SU-DHL-6 (cell line): Measurements from ENCODE around the gene CYBC1.

ENCODE experiments used
- H2AFZ ChIP-seq: fragments of 200-600 bp; sonication (generic); 2 replicates; pipeline ENCODE4 v1.6.1; 2014; ENCODE audit warnings: low read depth, mild to moderate bottlenecking, moderate library complexity, mixed read lengths, antibody characterized with exemption, low read length; ENCODE audit not compliant: severe bottlenecking
- H3F3A ChIP-seq: fragments of 200-600 bp; shearing (Covaris generic); 2 replicates; pipeline ENCODE4 v1.6.0; 2016; ENCODE audit warnings: antibody characterized with exemption, mild to moderate bottlenecking; ENCODE audit not compliant: insufficient read depth
- H3K27ac ChIP-seq: fragments of 200-600 bp; sonication (generic); 2 replicates; pipeline ENCODE4 v1.5.1; 2016; ENCODE audit warnings: low read depth, mild to moderate bottlenecking, low read length, moderate library complexity, mixed read lengths
- H3K27me3 ChIP-seq: fragments of 200-600 bp; sonication (generic), shearing (Covaris generic); 2 replicates; pipeline ENCODE4 v1.6.0; 2014; ENCODE audit warnings: mild to moderate bottlenecking, low read length
- H3K36me3 ChIP-seq: fragments of 200-600 bp; sonication (generic); 2 replicates; pipeline ENCODE4 v1.6.1; 2014; ENCODE audit warnings: mild to moderate bottlenecking, low read length, mixed read lengths
- H3K4me2 ChIP-seq: fragments of 300-600, 200-600 bp; shearing (Covaris generic), sonication (generic); 2 replicates; pipeline ENCODE4 v1.6.0; 2014; ENCODE audit warnings: low read length, low read depth, mild to moderate bottlenecking; ENCODE audit not compliant: poor library complexity, severe bottlenecking
- H3K4me3 ChIP-seq: fragments of 200-600 bp; sonication (generic); 2 replicates; pipeline ENCODE4 v1.5.1; 2014; ENCODE audit warnings: antibody characterized with exemption, low read length, mild to moderate bottlenecking, mixed read lengths; ENCODE audit not compliant: insufficient read depth, poor library complexity, severe bottlenecking
- H3K79me2 ChIP-seq: fragments of 200-600 bp; sonication (generic); 2 replicates; pipeline ENCODE4 v1.6.1; 2014; ENCODE audit warnings: mild to moderate bottlenecking, low read length, moderate library complexity; ENCODE audit not compliant: insufficient read depth
- H3K9ac ChIP-seq: fragments of 200-600 bp; sonication (generic); 2 replicates; pipeline ENCODE4 v1.7.0; 2014; ENCODE audit warnings: mild to moderate bottlenecking, low read length
- H3K9me2 ChIP-seq: fragments of 200-600 bp; sonication (generic); replicated peaks from 2 replicates; pipeline ENCODE4 v1.6.1; 2014; ENCODE audit warnings: low read length; ENCODE audit not compliant: insufficient read depth
- H3K9me3 ChIP-seq: fragments of 200-600 bp; sonication (generic); 2 replicates; pipeline ENCODE4 v1.6.1; 2014; ENCODE audit warnings: low read length, mixed read lengths; ENCODE audit not compliant: insufficient read depth
- H4K20me1 ChIP-seq: fragments of 200-600 bp; sonication (generic); 2 replicates; pipeline ENCODE4 v1.6.1; 2014; ENCODE audit warnings: low read depth, mild to moderate bottlenecking, antibody characterized with exemption, low read length, moderate library complexity, mixed read lengths
- EZH2phosphoT487 ChIP-seq: fragments of 200-600 bp; sonication (generic), shearing (Covaris generic); conservative IDR thresholded peaks from 2 replicates; pipeline ENCODE4 v1.6.1; 2018; ENCODE audit warnings: mild to moderate bottlenecking, antibody characterized with exemption, low read length, moderate library complexity, mixed read lengths
- TF ChIP-seq, protein P1 (sequence below): fragments of 200-600 bp; sonication (generic); IDR thresholded peaks from one replicate; pipeline ENCODE4 v1.5.1; 2017; ENCODE audit warnings: antibody characterized with exemption, mild to moderate bottlenecking, low read length, moderate library complexity; ENCODE audit not compliant: insufficient read depth, poor library complexity, severe bottlenecking

CYBC1 gene

DNA sequence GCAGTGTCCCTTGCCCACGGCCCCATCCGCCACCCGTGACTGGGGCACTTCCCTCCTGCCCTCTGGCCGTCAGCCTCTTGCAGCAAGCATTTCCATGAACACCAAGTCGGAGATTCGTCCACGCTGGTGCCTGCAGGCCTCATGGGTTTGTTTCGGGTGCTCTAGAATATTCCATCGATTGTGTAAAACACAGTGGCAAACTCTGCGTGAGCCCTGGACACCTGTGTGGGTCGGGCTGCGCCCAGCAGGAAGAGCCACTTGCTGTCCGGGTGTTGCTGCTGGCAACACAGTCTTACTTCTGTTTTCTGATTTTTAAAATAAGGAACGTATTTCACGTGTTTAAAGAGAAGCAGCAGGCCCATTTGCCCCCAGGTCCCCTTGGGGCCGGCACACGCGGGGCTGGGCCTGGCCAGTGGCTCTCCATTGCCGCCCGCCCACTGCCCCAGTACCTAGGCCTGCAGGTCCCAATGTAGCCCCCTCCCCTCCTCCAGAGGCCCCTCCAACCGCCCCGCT lies 10.0 kb downstream of the CYBC1 start:
- H3K9me3 ChIP-seq = no peaks in the 10 kb centered on the region
- no peak overlapping the region for H2AFZ ChIP-seq
- H3K27ac ChIP-seq = no peak overlapping the region
- H3K9ac ChIP-seq = no peak overlapping the region
- no peak overlapping the region for H3K4me2 ChIP-seq
- no peaks in the 10 kb centered on the region for H3K27me3 ChIP-seq
- no peaks in the 10 kb centered on the region for H4K20me1 ChIP-seq
- H3K4me3 ChIP-seq = no peak overlapping the region
- TF ChIP-seq EZH2phosphoT487 = no peak
- TF ChIP-seq, protein P1, sequence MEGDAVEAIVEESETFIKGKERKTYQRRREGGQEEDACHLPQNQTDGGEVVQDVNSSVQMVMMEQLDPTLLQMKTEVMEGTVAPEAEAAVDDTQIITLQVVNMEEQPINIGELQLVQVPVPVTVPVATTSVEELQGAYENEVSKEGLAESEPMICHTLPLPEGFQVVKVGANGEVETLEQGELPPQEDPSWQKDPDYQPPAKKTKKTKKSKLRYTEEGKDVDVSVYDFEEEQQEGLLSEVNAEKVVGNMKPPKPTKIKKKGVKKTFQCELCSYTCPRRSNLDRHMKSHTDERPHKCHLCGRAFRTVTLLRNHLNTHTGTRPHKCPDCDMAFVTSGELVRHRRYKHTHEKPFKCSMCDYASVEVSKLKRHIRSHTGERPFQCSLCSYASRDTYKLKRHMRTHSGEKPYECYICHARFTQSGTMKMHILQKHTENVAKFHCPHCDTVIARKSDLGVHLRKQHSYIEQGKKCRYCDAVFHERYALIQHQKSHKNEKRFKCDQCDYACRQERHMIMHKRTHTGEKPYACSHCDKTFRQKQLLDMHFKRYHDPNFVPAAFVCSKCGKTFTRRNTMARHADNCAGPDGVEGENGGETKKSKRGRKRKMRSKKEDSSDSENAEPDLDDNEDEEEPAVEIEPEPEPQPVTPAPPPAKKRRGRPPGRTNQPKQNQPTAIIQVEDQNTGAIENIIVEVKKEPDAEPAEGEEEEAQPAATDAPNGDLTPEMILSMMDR = no peak
- no peaks in the 10 kb centered on the region for H3K9me2 ChIP-seq
- H3F3A ChIP-seq = peaks cover 23% of the 10 kb centered on the region
- peaks cover 6% of the 10 kb centered on the region; the same call in 1 of the 2 replicates for H3K36me3 ChIP-seq
- no peaks in the 10 kb centered on the region for H3K79me2 ChIP-seq

GRCh38 chr17:82439829-82440365 lies 10.7 kb downstream of the CYBC1 start:
- Histone ChIP-seq H3K79me2 (no peaks in the 10 kb centered on the region), H3K9me3 (no peaks in the 10 kb centered on the region), H3K4me3 (no peak overlapping the region), H3K9me2 (no peaks in the 10 kb centered on the region), H3K4me2 (no peak overlapping the region), H3K27ac (no peak overlapping the region), H3K9ac (no peak overlapping the region), H3K27me3 (no peaks in the 10 kb centered on the region), H3K36me3 (peaks cover 6% of the 10 kb centered on the region; the same call in 1 of the 2 replicates), H4K20me1 (no peaks in the 10 kb centered on the region), H2AFZ (no peak overlapping the region), H3F3A (peaks cover 23% of the 10 kb centered on the region)
- TF ChIP-seq EZH2phosphoT487 = no peak
- TF ChIP-seq, protein P1 = no peak

- Histone ChIP-seq H2AFZ (no peak overlapping the region), H4K20me1 (no peaks in the 10 kb centered on the region), H3F3A (peaks cover 23% of the 10 kb centered on the region), H3K9me2 (no peaks in the 10 kb centered on the region), H3K27me3 (no peaks in the 10 kb centered on the region), H3K4me2 (no peak overlapping the region), H3K36me3 (peaks cover 6% of the 10 kb centered on the region; the same call in 1 of the 2 replicates), H3K4me3 (no peak overlapping the region), H3K9ac (no peak overlapping the region), H3K79me2 (no peaks in the 10 kb centered on the region), H3K9me3 (no peaks in the 10 kb centered on the region), H3K27ac (no peak overlapping the region)
- TF ChIP-seq, protein P1 = no peak
- no peak for TF ChIP-seq EZH2phosphoT487
Measured at GRCh38 chr17:82439194-82439828, 11.2 kb downstream of the CYBC1 start.
